HEK293 (cell line): ENCODE measurements around the gene SYNE2.
"Not testable (repeated sequence)": the region's sequence is repeated elsewhere in the genome, so short reads cannot be mapped to it uniquely, and the experiment has no call there.

Experiments
- CTCF ChIA-PET: fragments of 350-600 bp; formaldehyde crosslinking; extraction: SDS; loops from one replicate; lab custom pipeline; 2021; ENCODE audit warnings: antibody characterized with exemption; lab: Yijun Ruan, JAX
- POLR2A ChIA-PET: fragments of 300-600 bp; formaldehyde crosslinking; extraction: SDS; loops from one replicate; lab custom pipeline; 2020; ENCODE audit warnings: antibody characterized with exemption, inconsistent platforms; lab: Yijun Ruan, JAX
- H3K27ac ChIP-seq: fragments of 200-500 bp; sonication (Bioruptor generic); 2 replicates; pipeline ENCODE4 v1.5.1; 2014; ENCODE audit warnings: low read depth, low read length, control low read depth, inconsistent platforms; ENCODE audit errors: extremely low read depth
- H3K36me3 ChIP-seq, 2 experiments: fragments of 200-500 bp in 1 of 2; sonication (Bioruptor generic) in 1 of 2; 1 replicate in 1 of 2; 2 replicates in 1 of 2; pipeline ENCODE4 v1.5.1; 2014 to 2017; ENCODE audit warnings: inconsistent platforms in 2 of 2, low read length in 2 of 2; ENCODE audit not compliant: control insufficient read depth in 2 of 2, insufficient read depth in 1 of 2
- H3K4me1 ChIP-seq: fragments of 200-500 bp; sonication (Bioruptor generic); 2 replicates; pipeline ENCODE4 v1.5.1; 2014; ENCODE audit warnings: mild to moderate bottlenecking, low read length, inconsistent platforms; ENCODE audit not compliant: control insufficient read depth, insufficient read depth
- H3K4me3 ChIP-seq: 2 replicates; pipeline ENCODE4 v1.5.1; 2011; ENCODE audit warnings: low read depth, mild to moderate bottlenecking, control low read depth, low read length, moderate library complexity
- H3K9me3 ChIP-seq: fragments of 200-500 bp; sonication (Bioruptor generic); 2 replicates; pipeline ENCODE4 v1.5.1; 2014; ENCODE audit warnings: low read depth, low read length, inconsistent platforms; ENCODE audit not compliant: control insufficient read depth, insufficient read depth
- GFI1B ChIP-seq: fragments of 450-650 bp; formaldehyde crosslinking; IDR thresholded peaks from 2 replicates; pipeline ENCODE4 v1.5.1; 2016; ENCODE audit warnings: missing biosample characterization, missing genetic modification characterization
- HOXD13 ChIP-seq: sonication (generic); formaldehyde crosslinking; IDR thresholded peaks from 2 replicates; pipeline ENCODE4 v1.8.0; 2022; ENCODE audit warnings: missing genetic modification reagents, borderline replicate concordance
- KLF1 ChIP-seq: fragments of 450-650 bp; formaldehyde crosslinking; IDR thresholded peaks from 2 replicates; pipeline ENCODE4 v1.5.1; 2016; ENCODE audit warnings: missing biosample characterization, missing genetic modification characterization
- ZBTB11 ChIP-seq: fragments of 450-650 bp; formaldehyde crosslinking; conservative IDR thresholded peaks from 2 replicates; pipeline ENCODE4 v1.5.1; 2016; ENCODE audit warnings: low read depth, missing biosample characterization, missing genetic modification characterization
- ZBTB7A ChIP-seq: fragments of 450-650 bp; formaldehyde crosslinking; IDR thresholded peaks from 2 replicates; pipeline ENCODE4 v1.5.1; 2016; ENCODE audit warnings: low read depth, missing biosample characterization, missing genetic modification characterization
- ZEB2 ChIP-seq: fragments of 450-650 bp; formaldehyde crosslinking; IDR thresholded peaks from 2 replicates; pipeline ENCODE4 v1.5.1; 2016; ENCODE audit warnings: missing biosample characterization, missing genetic modification characterization
- ZNF132 ChIP-seq: fragments of 450-650 bp; formaldehyde crosslinking; IDR thresholded peaks from 2 replicates; pipeline ENCODE4 v1.5.1; 2017; ENCODE audit warnings: missing biosample characterization, missing genetic modification characterization, borderline replicate concordance
- ZNF138 ChIP-seq: fragments of 450-650 bp; formaldehyde crosslinking; IDR thresholded peaks from 2 replicates; pipeline ENCODE4 v1.5.1; 2016; ENCODE audit warnings: missing biosample characterization, missing genetic modification characterization, borderline replicate concordance
- ZNF140 ChIP-seq: fragments of 450-650 bp; formaldehyde crosslinking; IDR thresholded peaks from 2 replicates; pipeline ENCODE4 v1.5.1; 2016; ENCODE audit warnings: missing biosample characterization, missing genetic modification characterization
- ZNF18 ChIP-seq: fragments of 450-650 bp; formaldehyde crosslinking; IDR thresholded peaks from 2 replicates; pipeline ENCODE4 v1.5.1; 2016; ENCODE audit warnings: missing biosample characterization, missing genetic modification characterization
- ZNF184 ChIP-seq: fragments of 450-650 bp; IDR thresholded peaks from 2 replicates; pipeline ENCODE4 v1.5.1; 2018; ENCODE audit warnings: missing biosample characterization, mild to moderate bottlenecking, missing genetic modification characterization
- ZNF19 ChIP-seq: fragments of 450-650 bp; formaldehyde crosslinking; IDR thresholded peaks from 2 replicates; pipeline ENCODE4; 2016; ENCODE audit warnings: missing biosample characterization, missing genetic modification characterization, low read depth
- ZNF248 ChIP-seq: fragments of 450-650 bp; formaldehyde crosslinking; IDR thresholded peaks from 2 replicates; pipeline ENCODE4 v1.5.1; 2017; ENCODE audit warnings: missing biosample characterization, missing genetic modification characterization
- ZNF354C ChIP-seq: fragments of 450-650 bp; formaldehyde crosslinking; IDR thresholded peaks from 2 replicates; pipeline ENCODE4 v1.5.1; 2016; ENCODE audit warnings: missing biosample characterization, missing genetic modification characterization, low read depth, borderline replicate concordance
- ZNF777 ChIP-seq: fragments of 450-650 bp; formaldehyde crosslinking; IDR thresholded peaks from 2 replicates; pipeline ENCODE4 v1.5.1; 2017; ENCODE audit warnings: missing biosample characterization, missing genetic modification characterization, borderline replicate concordance
- ZSCAN4 ChIP-seq: fragments of 450-650 bp; formaldehyde crosslinking; IDR thresholded peaks from 2 replicates; pipeline ENCODE4 v1.5.1; 2017; ENCODE audit warnings: missing biosample characterization, missing genetic modification characterization
- TF ChIP-seq, protein P1 (sequence below): fragments of 450-650 bp; formaldehyde crosslinking; IDR thresholded peaks from 2 replicates; pipeline ENCODE4 v1.5.1; 2016; ENCODE audit warnings: missing biosample characterization, missing genetic modification characterization
- TF ChIP-seq, protein P2 (sequence below): fragments of 450-650 bp; formaldehyde crosslinking; IDR thresholded peaks from 2 replicates; pipeline ENCODE4 v1.5.1; 2016; ENCODE audit warnings: missing biosample characterization, missing genetic modification characterization

The SYNE2 gene

GRCh38 chr14:64178814-64179213, 326.0 kb downstream of the SYNE2 start:
- peaks cover 10 to 33% of the 10 kb centered on the region in 2 experiments for H3K36me3 ChIP-seq
- no peak for TF ChIP-seq ZNF138 (tag by site-specific recombination)
- TF ChIP-seq ZNF19: no peak
- TF ChIP-seq ZNF184 (tag by site-specific recombination): no peak
- no peak for TF ChIP-seq KLF1 (tag by site-specific recombination)
- TF ChIP-seq ZSCAN4: no peak
- TF ChIP-seq, all 188 proteins: peak for 0
- no peak overlapping the region for H3K27ac ChIP-seq
- H3K4me1 ChIP-seq: no peaks in the 10 kb centered on the region
- CTCF ChIA-PET: no interaction called here
- H3K9me3 ChIP-seq: no peaks in the 10 kb centered on the region
- POLR2A ChIA-PET: no interaction called here
- no peak overlapping the region for H3K4me3 ChIP-seq

DNA sequence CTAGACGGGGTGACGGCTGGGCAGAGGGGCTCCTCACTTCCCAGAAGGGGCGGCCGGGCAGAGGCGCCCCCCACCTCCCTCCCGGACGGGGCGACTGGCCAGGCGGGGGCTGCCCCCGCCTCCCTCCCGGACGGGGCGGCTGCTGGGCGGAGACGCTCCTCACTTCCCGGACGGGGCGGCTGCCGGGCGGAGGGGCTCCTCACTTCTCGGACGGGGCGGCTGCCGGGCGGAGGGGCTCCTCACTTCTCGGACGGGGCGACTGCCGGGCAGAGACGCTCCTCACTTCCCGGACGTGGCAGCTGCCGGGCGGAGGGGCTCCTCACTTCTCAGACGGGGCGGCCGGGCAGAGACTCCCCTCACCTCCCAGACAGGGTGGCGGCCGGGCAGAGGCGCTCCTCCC, 330.1 kb downstream of the SYNE2 start:
- CTCF ChIA-PET, POLR2A ChIA-PET: not testable (repeated sequence)

DNA sequence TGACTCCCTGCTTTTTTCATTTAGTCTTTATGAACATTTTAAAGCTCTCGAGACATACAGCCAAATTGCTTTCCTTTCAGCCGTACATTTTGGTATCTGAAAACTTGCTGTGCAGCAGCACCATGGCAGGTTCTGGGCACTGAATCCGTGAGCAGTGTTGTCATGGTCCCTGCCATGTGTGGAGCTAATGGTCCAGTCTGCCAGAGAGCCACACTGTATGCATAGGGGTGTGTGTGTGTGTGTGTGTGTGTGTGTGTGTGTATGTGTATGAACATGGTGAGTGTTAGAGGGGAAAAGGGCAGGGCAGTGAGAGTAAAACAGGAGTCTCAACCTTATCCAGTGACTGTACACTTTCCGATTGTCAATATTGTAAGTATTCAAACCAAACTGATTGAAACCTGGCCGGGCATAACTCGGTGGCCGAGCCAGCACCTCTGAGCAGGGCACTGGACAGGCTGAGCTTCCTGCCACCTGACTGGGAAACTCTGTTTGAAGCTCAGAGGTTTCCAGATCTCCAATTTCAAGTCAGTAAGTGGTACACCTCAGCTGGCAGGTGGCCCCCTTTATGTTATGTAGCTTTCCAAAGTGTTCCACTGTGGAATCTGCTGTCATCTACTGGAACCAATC, 331.4 kb downstream of the SYNE2 start:
- Histone ChIP-seq H3K4me3 (no peak overlapping the region), H3K27ac (no peak overlapping the region), H3K36me3 (peaks cover 6 to 27% of the 10 kb centered on the region in 2 experiments), H3K9me3 (no peaks in the 10 kb centered on the region), H3K4me1 (no peaks in the 10 kb centered on the region)
- TF ChIP-seq GFI1B (tag by site-specific recombination) (no peak), ZNF132 (no peak), ZNF248 (no peak), ZEB2 (tag by site-specific recombination) (no peak), ZNF354C (tag by site-specific recombination) (no peak), ZNF18 (tag by site-specific recombination) (no peak), ZNF777 (tag by site-specific recombination) (no peak), HOXD13 (CRISPR knock-in tag) (no peak), ZSCAN4 (no peak), ZNF140 (tag by site-specific recombination) (no peak), ZBTB11 (tag by site-specific recombination) (no peak), ZBTB7A (no peak)
- TF ChIP-seq, protein P1, sequence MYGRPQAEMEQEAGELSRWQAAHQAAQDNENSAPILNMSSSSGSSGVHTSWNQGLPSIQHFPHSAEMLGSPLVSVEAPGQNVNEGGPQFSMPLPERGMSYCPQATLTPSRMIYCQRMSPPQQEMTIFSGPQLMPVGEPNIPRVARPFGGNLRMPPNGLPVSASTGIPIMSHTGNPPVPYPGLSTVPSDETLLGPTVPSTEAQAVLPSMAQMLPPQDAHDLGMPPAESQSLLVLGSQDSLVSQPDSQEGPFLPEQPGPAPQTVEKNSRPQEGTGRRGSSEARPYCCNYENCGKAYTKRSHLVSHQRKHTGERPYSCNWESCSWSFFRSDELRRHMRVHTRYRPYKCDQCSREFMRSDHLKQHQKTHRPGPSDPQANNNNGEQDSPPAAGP (tag by site-specific recombination): no peak
- TF ChIP-seq, protein P2, sequence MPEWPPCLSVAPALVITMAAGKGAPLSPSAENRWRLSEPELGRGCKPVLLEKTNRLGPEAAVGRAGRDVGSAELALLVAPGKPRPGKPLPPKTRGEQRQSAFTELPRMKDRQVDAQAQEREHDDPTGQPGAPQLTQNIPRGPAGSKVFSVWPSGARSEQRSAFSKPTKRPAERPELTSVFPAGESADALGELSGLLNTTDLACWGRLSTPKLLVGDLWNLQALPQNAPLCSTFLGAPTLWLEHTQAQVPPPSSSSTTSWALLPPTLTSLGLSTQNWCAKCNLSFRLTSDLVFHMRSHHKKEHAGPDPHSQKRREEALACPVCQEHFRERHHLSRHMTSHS (tag by site-specific recombination): no peak
- ChIA-PET POLR2A (interaction anchor here (0.9 kb wide), 1 partner anchor 12 kb away, joined by 3 read pairs; no protein-coding TSS in a partner anchor), CTCF (no interaction called here)

More for the DNA sequence above, 330.1 kb downstream of the SYNE2 start:
- not testable (repeated sequence) for H3K9me3 ChIP-seq, H3K27ac ChIP-seq, H3K4me1 ChIP-seq, H3K4me3 ChIP-seq
- H3K36me3 ChIP-seq: peaks cover 6 to 29% of the 10 kb centered on the region in 2 experiments
